Tibial nerve (tissue), 4 donors: ENCODE results near the gene CAMK1D. TPM values are rescaled to one million over a fixed set of nuclear protein-coding genes. Genes with fewer than 3 reads are reported as not detected.

Experiments
- DNase-seq, 2 donors: peaks; one replicate each; pipeline ENCODE4 v3.0.0-alpha.2; 2019; ENCODE audit warnings: low spot score in 2 of 2
- H3K27ac ChIP-seq, 4 donors: fragments of 200-600 bp; sonication (generic) in 3 of 4; one replicate each; pipeline ENCODE4 v1.5.1; 2017 to 2019; ENCODE audit warnings: mild to moderate bottlenecking in 1 of 4
- H3K27me3 ChIP-seq, 2 donors: fragments of 200-600 bp; sonication (generic) in 1 of 2; one replicate each; pipeline versions ENCODE4 v1.5.1 to v1.6.0; 2017 to 2019
- H3K36me3 ChIP-seq, 3 donors: fragments of 200-600 bp; sonication (generic); one replicate each; pipeline ENCODE4 v1.5.1; 2018 to 2019
- H3K4me1 ChIP-seq, 4 donors: fragments of 200-600 bp; sonication (generic) in 3 of 4; one replicate each; pipeline ENCODE4 v1.5.1; 2017 to 2019
- H3K4me3 ChIP-seq, 4 donors: fragments of 200-600 bp; sonication (generic) in 3 of 4; one replicate each; pipeline ENCODE4 v1.5.1; 2017 to 2019; ENCODE audit warnings: mild to moderate bottlenecking in 1 of 4, moderate library complexity in 1 of 4
- H3K9me3 ChIP-seq, 4 donors: fragments of 200-600 bp; sonication (generic) in 3 of 4; one replicate each; pipeline ENCODE4 v1.5.1; 2017 to 2019
- EP300 ChIP-seq, 2 donors: sonication (generic); formaldehyde crosslinking; IDR thresholded peaks; one replicate each; pipeline ENCODE4 v1.6.1; 2017; ENCODE audit warnings: antibody characterized with exemption in 2 of 2, mild to moderate bottlenecking in 1 of 2
- POLR2A ChIP-seq, 2 donors: fragments of 450-650 bp; IDR thresholded peaks; one replicate each; pipeline ENCODE4 v1.6.1; 2017; ENCODE audit warnings: antibody characterized with exemption in 2 of 2, mild to moderate bottlenecking in 2 of 2, moderate library complexity in 2 of 2
- WGBS, 2 donors: methylation state at CpG; one replicate each; pipeline ENCODE4 v1.1.5; 2018; 5-methylcytosine and 5-hydroxymethylcytosine counted together
- total RNA-seq, 4 donors: library from RNA; depleted of rRNA; stranded (reverse); fragments of >200 nt; gene quantifications; one replicate each; pipeline ENCODE4 v1.1.0, GENCODE V29; 2016
- TF ChIP-seq, protein P1 (sequence below), 5 experiments: fragments of 200-600 bp in 3 of 5; fragments of 450-650 bp in 2 of 5; sonication (generic) in 3 of 5; IDR thresholded peaks; one replicate each; pipeline ENCODE4 v1.5.1; 2016 to 2019; ENCODE audit warnings: antibody characterized with exemption in 5 of 5, mild to moderate bottlenecking in 3 of 5, moderate library complexity in 2 of 5

The CAMK1D gene
- total RNA-seq, 4 donors from 2014 or later: 6.9 to 20.5 (median 17.2) TPM

DNA sequence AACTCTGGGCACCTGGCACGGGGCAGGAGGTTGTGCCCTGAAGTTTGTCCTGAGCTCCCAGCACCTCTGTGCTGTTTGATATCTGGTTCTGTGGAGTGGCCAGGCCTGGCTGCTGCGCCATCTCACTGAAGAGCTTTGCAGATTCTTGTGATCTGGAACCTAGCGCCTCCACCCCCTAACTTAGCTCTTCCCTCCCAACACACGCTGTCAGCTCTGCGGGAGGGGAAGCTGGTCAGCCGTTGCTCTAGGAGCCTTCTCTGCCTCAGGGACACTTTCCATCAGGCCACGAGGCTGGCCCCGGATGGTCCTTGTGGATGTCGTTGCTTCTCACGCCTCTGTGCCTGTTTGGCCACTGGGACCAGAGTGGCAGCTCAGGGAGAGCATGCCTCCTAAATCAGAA is 438.9 kb downstream of the CAMK1D start:
- TF ChIP-seq, protein P1, sequence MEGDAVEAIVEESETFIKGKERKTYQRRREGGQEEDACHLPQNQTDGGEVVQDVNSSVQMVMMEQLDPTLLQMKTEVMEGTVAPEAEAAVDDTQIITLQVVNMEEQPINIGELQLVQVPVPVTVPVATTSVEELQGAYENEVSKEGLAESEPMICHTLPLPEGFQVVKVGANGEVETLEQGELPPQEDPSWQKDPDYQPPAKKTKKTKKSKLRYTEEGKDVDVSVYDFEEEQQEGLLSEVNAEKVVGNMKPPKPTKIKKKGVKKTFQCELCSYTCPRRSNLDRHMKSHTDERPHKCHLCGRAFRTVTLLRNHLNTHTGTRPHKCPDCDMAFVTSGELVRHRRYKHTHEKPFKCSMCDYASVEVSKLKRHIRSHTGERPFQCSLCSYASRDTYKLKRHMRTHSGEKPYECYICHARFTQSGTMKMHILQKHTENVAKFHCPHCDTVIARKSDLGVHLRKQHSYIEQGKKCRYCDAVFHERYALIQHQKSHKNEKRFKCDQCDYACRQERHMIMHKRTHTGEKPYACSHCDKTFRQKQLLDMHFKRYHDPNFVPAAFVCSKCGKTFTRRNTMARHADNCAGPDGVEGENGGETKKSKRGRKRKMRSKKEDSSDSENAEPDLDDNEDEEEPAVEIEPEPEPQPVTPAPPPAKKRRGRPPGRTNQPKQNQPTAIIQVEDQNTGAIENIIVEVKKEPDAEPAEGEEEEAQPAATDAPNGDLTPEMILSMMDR (IDR thresholded peaks at IDR 0.05): no peak
- TF ChIP-seq POLR2A (IDR thresholded peaks at IDR 0.05) (no peak), EP300 (IDR thresholded peaks at IDR 0.05) (no peak)
- H3K36me3 ChIP-seq: peaks cover 0 to 27% (median 0%) of the 10 kb centered on the region in 3 donors
- no peak overlapping the region for H3K4me3 ChIP-seq
- H3K27me3 ChIP-seq: no peaks in the 10 kb centered on the region
- H3K4me1 ChIP-seq: no peaks in the 10 kb centered on the region
- no peak overlapping the region for H3K27ac ChIP-seq
- no peak for DNase-seq
- 82 to 86% methylated on average over 10 of the region's 10 CpGs for WGBS, 2 donors
- no peaks in the 10 kb centered on the region for H3K9me3 ChIP-seq

- WGBS, 2 donors: 73 to 79% methylated on average over 3 of the region's 3 CpGs
Measured at GRCh38 chr10:12790270-12790669, 440.9 kb downstream of the CAMK1D start.

DNA sequence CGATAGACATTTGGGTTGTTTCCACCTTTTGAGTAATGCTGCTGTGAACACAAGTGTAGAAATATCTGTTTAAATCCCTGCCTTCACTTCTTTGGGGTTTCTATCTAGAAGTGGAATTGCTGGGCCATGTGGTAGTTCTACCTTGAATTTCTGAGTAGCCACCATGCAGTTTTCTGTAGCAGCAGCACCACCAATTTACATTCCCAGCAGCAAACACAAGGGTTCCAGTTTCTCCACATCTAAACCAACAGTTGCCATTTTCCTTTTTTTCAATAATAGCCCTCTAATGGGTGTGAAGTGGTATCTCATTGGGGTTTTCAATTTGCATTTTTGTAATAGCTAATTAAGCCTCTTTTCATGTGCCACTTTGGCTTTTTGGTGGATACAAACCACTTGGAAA is 442.4 kb downstream of the CAMK1D start:
- Histone ChIP-seq H3K4me3 (no peak overlapping the region), H3K9me3 (no peaks in the 10 kb centered on the region), H3K27me3 (no peaks in the 10 kb centered on the region), H3K27ac (no peak overlapping the region), H3K4me1 (no peaks in the 10 kb centered on the region), H3K36me3 (peaks cover 0 to 38% (median 0%) of the 10 kb centered on the region in 3 donors)
- no peak for TF ChIP-seq POLR2A (IDR thresholded peaks at IDR 0.05)
- WGBS, 2 donors: 93 to 100% methylated on average over 1 of the region's 1 CpG
- no peak for DNase-seq

More at GRCh38 chr10:12790270-12790669, 440.9 kb downstream of the CAMK1D start:
- TF ChIP-seq EP300 (IDR thresholded peaks at IDR 0.05) (no peak), POLR2A (IDR thresholded peaks at IDR 0.05) (no peak)
- TF ChIP-seq, protein P1 (IDR thresholded peaks at IDR 0.05): no peak
- Histone ChIP-seq H3K4me1 (no peaks in the 10 kb centered on the region), H3K4me3 (no peak overlapping the region), H3K27me3 (no peaks in the 10 kb centered on the region), H3K27ac (no peak overlapping the region), H3K36me3 (peaks cover 0 to 38% (median 0%) of the 10 kb centered on the region in 3 donors), H3K9me3 (no peaks in the 10 kb centered on the region)
- no peak for DNase-seq

DNA sequence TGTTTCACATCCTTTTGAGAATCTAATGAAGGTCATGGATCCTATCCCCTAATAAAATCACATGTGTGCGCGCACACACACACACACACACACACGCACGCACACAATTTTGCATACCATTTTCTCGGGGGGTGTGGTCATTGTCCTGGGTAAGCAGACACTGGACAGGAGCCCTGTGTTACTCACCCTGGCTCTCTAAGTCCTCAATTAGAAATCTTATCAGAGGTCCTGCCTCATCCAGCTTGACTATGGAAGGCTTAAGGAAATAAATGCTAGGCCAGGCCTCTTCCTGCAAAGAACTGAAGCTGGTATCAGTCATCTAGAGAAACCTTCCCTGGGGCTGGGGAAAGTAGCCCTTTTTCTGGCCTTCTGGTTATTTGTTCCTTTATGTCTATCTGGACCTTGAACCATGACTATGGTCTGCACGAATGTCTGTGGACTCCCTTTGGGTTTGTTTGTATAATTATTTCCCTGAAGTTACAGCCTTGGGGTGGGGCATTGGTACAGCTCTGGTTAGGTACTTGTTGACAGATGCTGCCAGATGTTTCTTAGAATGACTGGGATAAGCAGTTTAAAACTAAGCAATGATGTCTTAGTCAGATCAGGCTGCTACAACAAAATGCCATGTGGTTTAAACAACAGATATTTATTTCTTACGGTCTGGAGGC is 443.7 kb downstream of the CAMK1D start:
- DNase-seq: no peak
- Histone ChIP-seq H3K4me1 (no peaks in the 10 kb centered on the region), H3K27me3 (no peaks in the 10 kb centered on the region), H3K9me3 (no peaks in the 10 kb centered on the region), H3K4me3 (no peak overlapping the region), H3K36me3 (peaks cover 0 to 38% (median 0%) of the 10 kb centered on the region in 3 donors), H3K27ac (no peak overlapping the region)
- 88 to 90% methylated on average over 7 of the region's 7 CpGs for WGBS, 2 donors
- TF ChIP-seq, protein P1 (IDR thresholded peaks at IDR 0.05): no peak
- TF ChIP-seq POLR2A (IDR thresholded peaks at IDR 0.05): no peak
- TF ChIP-seq EP300 (IDR thresholded peaks at IDR 0.05): no peak

DNA sequence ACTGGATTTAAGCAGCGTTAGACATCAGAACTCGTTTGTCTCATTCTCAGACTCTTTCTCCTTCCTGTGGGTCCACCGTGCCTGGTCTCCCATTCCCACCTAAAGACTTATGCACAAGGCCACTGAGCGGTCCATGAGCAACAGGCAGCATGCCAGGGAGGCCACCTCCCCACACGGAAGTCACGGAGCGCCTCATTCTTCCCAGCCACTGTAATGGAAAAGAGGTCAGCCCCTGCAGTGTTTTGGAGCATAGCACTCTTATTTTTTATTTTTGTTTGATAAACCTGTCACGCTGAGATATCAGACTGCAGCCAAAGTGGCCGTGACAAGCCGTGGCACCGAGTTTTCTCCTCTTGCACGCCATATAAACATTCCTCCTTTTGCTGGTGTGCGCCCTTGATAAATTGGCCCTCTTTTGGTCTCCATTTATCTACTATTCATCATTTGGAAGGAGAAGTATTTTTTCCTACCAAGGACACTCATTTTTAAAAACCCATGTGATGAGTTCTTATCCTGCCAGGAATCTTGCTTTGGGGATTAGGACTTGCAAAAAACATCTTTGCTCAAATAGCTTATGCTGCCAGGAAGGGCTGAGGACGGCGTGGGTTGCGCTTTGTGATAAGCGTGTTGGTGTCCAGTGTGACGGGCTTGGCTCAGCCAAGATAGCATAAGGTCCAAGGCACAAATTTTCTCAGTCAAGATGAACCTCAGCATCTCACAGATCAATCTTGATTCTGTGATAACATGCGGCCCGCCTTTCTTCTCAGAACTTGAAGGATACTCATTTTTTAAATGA is 446.2 kb downstream of the CAMK1D start:
- TF ChIP-seq EP300 (IDR thresholded peaks at IDR 0.05) (peak in 1 of 2 donors; percentile 44), POLR2A (IDR thresholded peaks at IDR 0.05) (no peak)
- TF ChIP-seq, protein P1 (IDR thresholded peaks at IDR 0.05): no peak
- WGBS, 2 donors: 82 to 86% methylated on average over 20 of the region's 20 CpGs
- H3K36me3 ChIP-seq: peaks cover 0 to 44% (median 0%) of the 10 kb centered on the region in 3 donors
- no peaks in the 10 kb centered on the region for H3K4me1 ChIP-seq
- H3K27ac ChIP-seq: peak overlapping the region in 1 of 4 donors; percentile 34
- no peaks in the 10 kb centered on the region for H3K27me3 ChIP-seq
- DNase-seq: peak in 1 of 2 donors; percentile 33
- H3K4me3 ChIP-seq: no peak overlapping the region
- no peaks in the 10 kb centered on the region for H3K9me3 ChIP-seq
